Kidney (tissue), 14 donors: ENCODE results near the gene MAP1S. TPM values are rescaled to one million over a fixed set of nuclear protein-coding genes. Genes with fewer than 3 reads are reported as not detected.
A peak's percentile ranks its signal among the peaks of the same experiment; 100 is the strongest.

Experiments
- DNase-seq, 5 donors: peaks; one replicate each; pipeline ENCODE4 v3.0.0-alpha.2; 2013 to 2020
- FAIRE-seq: peaks from 2 replicates; lab custom pipeline; 2012; peaks lifted over from hg19 to GRCh38; lab: Jason Lieb, UNC
- H3K27ac ChIP-seq, 2 donors: one replicate each; pipeline ENCODE4 v1.7.0; 2013; ENCODE audit warnings: low read depth in 2 of 2, low read length in 2 of 2, inconsistent platforms in 1 of 2
- H3K27me3 ChIP-seq: one replicate; pipeline ENCODE4 v1.7.1; 2013; ENCODE audit warnings: low read length, inconsistent platforms; ENCODE audit not compliant: control insufficient read depth, insufficient read depth
- H3K36me3 ChIP-seq, 3 donors: one replicate each; pipeline versions ENCODE4 v1.7.0 to v1.7.1; 2013; ENCODE audit warnings: low read length in 3 of 3, control low read depth in 1 of 3, inconsistent platforms in 1 of 3; ENCODE audit not compliant: insufficient read depth in 3 of 3, control insufficient read depth in 2 of 3
- H3K4me1 ChIP-seq, 3 donors: one replicate each; pipeline versions ENCODE4 v1.7.0 to v1.7.1; 2013; ENCODE audit warnings: low read length in 3 of 3, inconsistent platforms in 1 of 3, low read depth in 1 of 3; ENCODE audit not compliant: control insufficient read depth in 2 of 3, insufficient read depth in 2 of 3
- H3K4me3 ChIP-seq, 3 donors: one replicate each; pipeline versions ENCODE4 v1.7.0 to v1.8.1; 2013; ENCODE audit warnings: low read length in 3 of 3, control low read depth in 1 of 3, inconsistent platforms in 1 of 3
- H3K9ac ChIP-seq, 3 donors: one replicate each; pipeline versions ENCODE4 v1.7.0 to v1.7.1; 2013; ENCODE audit warnings: low read length in 3 of 3, control low read depth in 1 of 3, inconsistent platforms in 1 of 3
- H3K9me3 ChIP-seq, 3 donors: one replicate each; pipeline versions ENCODE4 v1.7.0 to v1.7.1; 2013; ENCODE audit warnings: low read length in 3 of 3, control low read depth in 1 of 3, inconsistent platforms in 1 of 3; ENCODE audit not compliant: control insufficient read depth in 2 of 3, insufficient read depth in 1 of 3
- intact Hi-C: fragments of 100-400 bp; cut with DNase I; formaldehyde crosslinking; loops from one replicate; pipeline ENCODE4 v1.11.1; 2022
- polyA plus RNA-seq: library from polyadenylated mRNA; stranded (reverse); fragments of 350-450 nt; fragmentation: Illumina TruSeq; extraction: RNeasy Lipid Tissue Mini Kit (QIAGEN cat#74804); gene quantifications from one replicate; pipeline ENCODE4 v1.2.3, GENCODE V29; 2014; ENCODE audit warnings: low read depth, low replicate concordance; ENCODE audit not compliant: insufficient read depth
- total RNA-seq: library from RNA; stranded (reverse); fragmentation: NEBNext Ultra II Directional; extraction: Animal tissue kit (Norgen Biotek cat#: 25700); gene quantifications from one replicate; pipeline ENCODE4 v1.2.1, GENCODE V29; 2021
- TF ChIP-seq, protein P1 (sequence below): IDR thresholded peaks from 3 replicates; pipeline ENCODE4 v1.5.1; 2012; ENCODE audit warnings: mild to moderate bottlenecking, moderate library complexity, borderline replicate concordance; ENCODE audit not compliant: insufficient read depth; ENCODE audit errors: extremely low read depth
- donor health status: control.
- donor health status: control.
- donor health status: control.
- donor health status: control.
- donor health status: control.
- donor health status: DM: yes; HTN: yes; CAD: no.
- donor health status: Normal renal cell carcinoma (clear cell type).

Gene MAP1S
- total and polyA plus RNA-seq, 2 donors from 2014 or later, result 25.2 to 56.1 TPM

GRCh38 chr19:17681505-17682125, 37.7 kb upstream of the MAP1S start:
- H3K4me1 ChIP-seq, result no peaks in the 10 kb centered on the region
- H3K9me3 ChIP-seq, result no peaks in the 10 kb centered on the region
- H3K9ac ChIP-seq, result no peak overlapping the region
- peak; percentile 46 to 82 (median 58) for DNase-seq
- no peak overlapping the region for H3K27ac ChIP-seq
- H3K36me3 ChIP-seq, result no peaks in the 10 kb centered on the region
- TF ChIP-seq, protein P1, sequence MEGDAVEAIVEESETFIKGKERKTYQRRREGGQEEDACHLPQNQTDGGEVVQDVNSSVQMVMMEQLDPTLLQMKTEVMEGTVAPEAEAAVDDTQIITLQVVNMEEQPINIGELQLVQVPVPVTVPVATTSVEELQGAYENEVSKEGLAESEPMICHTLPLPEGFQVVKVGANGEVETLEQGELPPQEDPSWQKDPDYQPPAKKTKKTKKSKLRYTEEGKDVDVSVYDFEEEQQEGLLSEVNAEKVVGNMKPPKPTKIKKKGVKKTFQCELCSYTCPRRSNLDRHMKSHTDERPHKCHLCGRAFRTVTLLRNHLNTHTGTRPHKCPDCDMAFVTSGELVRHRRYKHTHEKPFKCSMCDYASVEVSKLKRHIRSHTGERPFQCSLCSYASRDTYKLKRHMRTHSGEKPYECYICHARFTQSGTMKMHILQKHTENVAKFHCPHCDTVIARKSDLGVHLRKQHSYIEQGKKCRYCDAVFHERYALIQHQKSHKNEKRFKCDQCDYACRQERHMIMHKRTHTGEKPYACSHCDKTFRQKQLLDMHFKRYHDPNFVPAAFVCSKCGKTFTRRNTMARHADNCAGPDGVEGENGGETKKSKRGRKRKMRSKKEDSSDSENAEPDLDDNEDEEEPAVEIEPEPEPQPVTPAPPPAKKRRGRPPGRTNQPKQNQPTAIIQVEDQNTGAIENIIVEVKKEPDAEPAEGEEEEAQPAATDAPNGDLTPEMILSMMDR, result no peak
- H3K4me3 ChIP-seq, result no peak overlapping the region
- H3K27me3 ChIP-seq, result peaks cover 13% of the 10 kb centered on the region
- FAIRE-seq, result no peak
- intact Hi-C loops, result no loop called here

- Histone ChIP-seq H3K36me3 (no peaks in the 10 kb centered on the region), H3K9me3 (no peaks in the 10 kb centered on the region), H3K27me3 (peaks cover 13% of the 10 kb centered on the region), H3K9ac (no peak overlapping the region), H3K27ac (no peak overlapping the region), H3K4me3 (no peak overlapping the region), H3K4me1 (no peaks in the 10 kb centered on the region)
- FAIRE-seq (no peak), DNase-seq (no peak)
- TF ChIP-seq, protein P1, result no peak
- intact Hi-C loops, result no loop called here
These were observed 37.0 kb upstream of the MAP1S start for GRCh38 chr19:17682273-17682672.

GRCh38 chr19:17683078-17683477, 36.2 kb upstream of the MAP1S start:
- TF ChIP-seq, protein P1, result no peak
- H3K36me3 ChIP-seq, result no peaks in the 10 kb centered on the region
- peaks cover 13% of the 10 kb centered on the region for H3K27me3 ChIP-seq
- H3K27ac ChIP-seq, result no peak overlapping the region
- intact Hi-C loops, result no loop called here
- no peak overlapping the region for H3K9ac ChIP-seq
- DNase-seq (no peak), FAIRE-seq (no peak)
- no peaks in the 10 kb centered on the region for H3K9me3 ChIP-seq
- no peaks in the 10 kb centered on the region for H3K4me1 ChIP-seq
- no peak overlapping the region for H3K4me3 ChIP-seq

DNA sequence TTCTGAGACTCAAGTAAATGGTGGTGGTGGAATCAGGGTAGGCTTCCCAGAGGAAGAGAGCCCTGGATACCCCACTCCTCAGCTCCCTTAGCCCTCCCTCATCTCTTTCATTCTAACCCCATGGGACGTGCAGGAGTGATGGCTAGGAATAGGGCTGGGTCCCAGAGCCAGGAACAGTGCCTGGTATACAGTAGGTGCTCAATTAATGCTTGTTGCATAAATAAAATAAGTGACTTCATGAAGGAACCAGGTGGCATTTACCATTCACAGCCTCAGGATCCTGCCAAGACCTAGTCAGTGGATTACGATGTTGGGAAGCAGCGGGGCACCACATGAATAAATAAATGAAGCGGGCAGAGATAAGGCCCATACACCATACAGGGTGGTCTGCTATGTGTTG, 35.0 kb upstream of the MAP1S start:
- Histone ChIP-seq H3K4me1 (no peaks in the 10 kb centered on the region), H3K9ac (no peak overlapping the region), H3K27me3 (peaks cover 18% of the 10 kb centered on the region), H3K27ac (no peak overlapping the region), H3K36me3 (no peaks in the 10 kb centered on the region), H3K9me3 (no peaks in the 10 kb centered on the region), H3K4me3 (no peak overlapping the region)
- FAIRE-seq (no peak), DNase-seq (no peak)
- intact Hi-C loops, result no loop called here
- TF ChIP-seq, protein P1, result no peak
